GM19193 (cell line): ENCODE data around the gene STXBP4.

Source experiments
- POLR2A ChIP-seq: IDR thresholded peaks from 4 replicates; pipeline ENCODE4 v1.6.1; 2011; ENCODE audit not compliant: insufficient read depth, insufficient read length; ENCODE audit errors: extremely low read depth

The STXBP4 gene

DNA sequence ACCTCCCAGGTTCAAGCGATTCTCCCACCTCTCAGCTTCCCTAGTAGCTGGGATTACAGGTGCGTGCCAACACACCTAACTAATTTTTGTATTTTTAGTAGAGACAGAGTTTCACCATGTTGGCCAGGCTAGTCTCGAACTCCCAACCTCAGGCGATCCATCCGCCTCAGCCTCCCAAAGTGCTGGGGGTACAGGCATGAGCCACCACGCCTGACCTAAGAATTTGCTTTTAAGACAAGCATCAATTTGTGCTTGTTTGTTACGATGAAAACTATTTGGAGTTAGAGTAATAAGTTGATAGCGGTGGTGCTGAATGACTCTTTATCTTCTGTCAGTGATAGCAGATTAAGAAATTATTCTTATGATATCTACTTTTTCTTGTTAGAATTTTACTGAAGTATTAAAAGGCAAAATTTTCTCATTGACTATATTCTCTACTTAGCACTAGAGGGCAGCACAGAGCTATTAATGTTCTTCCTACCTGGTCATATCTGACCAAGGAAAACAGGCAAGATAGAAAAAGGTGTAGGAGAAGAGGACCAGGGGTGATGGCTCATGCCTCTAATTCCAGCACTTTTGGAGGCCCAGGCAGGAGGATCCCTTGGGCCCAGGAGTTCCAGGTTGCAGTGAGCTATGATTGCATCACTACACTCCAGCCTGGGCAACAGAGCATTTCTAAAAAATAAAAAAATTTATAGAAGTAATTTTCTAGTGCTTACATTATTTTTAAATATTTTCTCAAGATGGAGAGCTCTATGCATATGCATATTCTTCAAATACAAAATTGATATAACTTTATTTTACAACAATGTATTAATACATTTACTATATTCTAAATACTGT lies 24.5 kb downstream of the STXBP4 start:
- no peak for TF ChIP-seq POLR2A

DNA sequence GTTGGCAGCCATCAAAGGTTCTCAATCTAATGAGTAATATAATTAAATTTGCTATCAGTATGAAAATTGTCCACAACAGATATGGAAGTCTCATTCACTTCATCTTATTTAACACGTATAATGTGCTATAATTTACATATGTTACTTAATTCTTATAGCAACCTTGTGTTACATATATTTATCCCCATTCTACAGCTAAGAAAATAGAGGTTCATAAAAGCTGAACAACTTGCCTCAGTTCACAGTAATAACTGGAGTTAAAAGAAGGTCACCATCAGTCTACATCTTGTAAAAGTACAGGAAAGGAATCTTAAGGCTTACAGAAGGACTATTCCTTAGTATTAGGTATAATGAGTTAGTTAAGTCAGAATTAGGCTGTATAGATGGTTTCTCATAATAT lies 27.9 kb downstream of the STXBP4 start:
- TF ChIP-seq POLR2A = no peak

GRCh38 chr17:55002458-55002857 lies 33.9 kb downstream of the STXBP4 start:
- no peak for TF ChIP-seq POLR2A

GRCh38 chr17:55004484-55004883 lies 35.9 kb downstream of the STXBP4 start:
- TF ChIP-seq POLR2A = no peak

GRCh38 chr17:55005520-55005919 lies 37.0 kb downstream of the STXBP4 start:
- no peak for TF ChIP-seq POLR2A

GRCh38 chr17:55023626-55024025 lies 55.1 kb downstream of the STXBP4 start:
- TF ChIP-seq POLR2A = no peak

- no peak for TF ChIP-seq POLR2A
These were observed 69.3 kb downstream of the STXBP4 start for GRCh38 chr17:55037828-55038227.

DNA sequence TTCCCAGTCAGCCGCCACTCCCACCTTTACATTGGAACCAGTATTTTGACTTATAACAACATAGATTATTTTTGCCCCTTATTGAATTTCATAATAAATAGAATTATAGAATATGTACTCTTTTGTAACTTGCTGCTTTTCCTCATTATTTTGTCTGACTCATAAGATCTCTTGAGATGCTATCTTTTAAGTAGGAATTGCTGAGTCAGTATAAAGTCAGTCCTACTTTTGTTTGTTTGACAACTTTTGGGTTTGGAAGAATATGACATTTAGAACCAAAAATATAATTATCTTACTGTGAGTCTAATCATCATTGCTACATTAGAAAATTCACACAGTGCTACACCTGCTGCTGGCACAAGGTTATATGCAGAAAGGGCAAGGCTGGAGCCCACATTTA lies 69.7 kb downstream of the STXBP4 start:
- no peak for TF ChIP-seq POLR2A

DNA sequence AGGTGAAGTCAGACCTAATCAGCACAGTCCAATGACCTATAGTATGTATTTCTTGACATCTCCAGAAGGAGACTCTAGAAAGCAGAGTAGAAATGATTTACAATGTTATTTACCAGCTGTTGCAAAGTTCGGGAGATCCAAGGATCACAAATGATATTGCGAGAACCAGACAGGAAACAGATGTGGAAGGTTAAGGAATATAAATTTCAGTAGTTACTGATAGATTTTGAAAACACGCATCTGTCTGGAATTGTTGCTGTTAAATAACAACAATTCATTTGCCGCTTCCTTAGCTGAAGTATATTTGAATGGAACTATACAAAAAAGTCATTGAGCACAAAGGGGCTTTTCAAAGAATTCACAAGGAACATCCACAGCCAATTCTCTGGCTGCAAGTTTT lies 72.0 kb downstream of the STXBP4 start:
- no peak for TF ChIP-seq POLR2A

- no peak for TF ChIP-seq POLR2A
These were observed 85.3 kb downstream of the STXBP4 start for GRCh38 chr17:55053855-55054254.

DNA sequence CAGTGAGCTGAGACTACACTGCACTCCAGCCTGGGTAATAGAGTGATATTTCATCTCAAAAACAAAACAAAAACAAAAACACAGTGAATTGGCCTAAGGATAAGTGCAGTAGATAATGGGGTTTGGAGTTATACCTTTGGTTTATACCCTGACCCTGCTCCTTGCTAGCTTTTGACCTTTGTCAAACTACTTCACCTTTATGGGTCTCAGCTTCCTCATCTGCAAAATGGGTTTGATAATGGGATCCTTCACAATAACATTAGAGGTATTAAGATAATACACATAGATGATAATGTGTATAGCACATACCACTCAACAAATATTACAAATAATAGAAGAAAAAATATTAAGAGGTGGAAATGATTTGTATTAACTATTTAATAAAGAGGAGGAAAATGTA lies 85.9 kb downstream of the STXBP4 start:
- no peak for TF ChIP-seq POLR2A

DNA sequence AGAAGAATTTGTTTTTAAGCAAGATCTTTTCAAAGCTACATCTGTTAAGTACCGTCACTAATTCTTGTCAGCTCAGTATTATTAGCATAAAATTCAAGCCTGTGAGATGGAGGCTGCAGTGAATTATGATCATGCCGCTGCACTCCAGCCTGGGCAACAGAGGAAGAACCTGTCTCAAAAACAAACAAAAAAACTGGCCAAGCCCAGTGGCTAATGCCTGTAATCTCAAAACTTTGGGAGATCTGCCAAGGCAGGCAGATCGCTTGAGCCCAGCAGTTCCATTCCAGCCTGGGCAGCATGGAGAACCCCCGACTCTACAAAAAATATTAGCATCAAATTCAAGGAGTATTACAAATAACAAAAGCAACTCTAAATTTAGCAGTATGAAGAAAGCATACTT lies 88.0 kb downstream of the STXBP4 start:
- TF ChIP-seq POLR2A = no peak

DNA sequence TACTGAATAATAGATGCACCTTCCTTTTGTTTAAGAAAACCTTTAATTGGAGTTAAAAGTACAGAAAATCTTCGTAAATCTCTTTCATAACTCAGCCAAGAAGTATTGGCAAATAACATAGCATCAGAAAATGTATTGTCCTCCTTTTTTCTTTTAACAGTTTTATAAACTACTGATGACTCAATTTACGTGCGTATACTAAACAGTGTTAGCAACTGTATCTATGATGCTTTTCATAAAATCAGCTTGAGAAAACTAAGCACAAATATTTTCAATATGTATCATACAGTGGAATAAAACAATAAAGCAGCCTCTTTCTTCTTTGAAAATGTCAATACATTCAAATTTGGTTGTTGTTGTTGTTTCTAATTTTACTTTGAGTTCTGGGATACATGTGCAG lies 88.6 kb downstream of the STXBP4 start:
- TF ChIP-seq POLR2A = no peak

GRCh38 chr17:55059724-55060123 lies 91.2 kb downstream of the STXBP4 start:
- no peak for TF ChIP-seq POLR2A

- no peak for TF ChIP-seq POLR2A
These were observed 94.4 kb downstream of the STXBP4 start for GRCh38 chr17:55062921-55063320.
